GM19467 (cell line): Measurements from ENCODE around the gene FNDC3A.

Experiments
- ATAC-seq: cut with Tn5 transposase; IDR thresholded peaks from one replicate; pipeline ENCODE4 v1.9.1; 2021; ENCODE audit warnings: mild to moderate bottlenecking, moderate library complexity; ENCODE audit not compliant: unreplicated experiment

Gene FNDC3A, protein sequence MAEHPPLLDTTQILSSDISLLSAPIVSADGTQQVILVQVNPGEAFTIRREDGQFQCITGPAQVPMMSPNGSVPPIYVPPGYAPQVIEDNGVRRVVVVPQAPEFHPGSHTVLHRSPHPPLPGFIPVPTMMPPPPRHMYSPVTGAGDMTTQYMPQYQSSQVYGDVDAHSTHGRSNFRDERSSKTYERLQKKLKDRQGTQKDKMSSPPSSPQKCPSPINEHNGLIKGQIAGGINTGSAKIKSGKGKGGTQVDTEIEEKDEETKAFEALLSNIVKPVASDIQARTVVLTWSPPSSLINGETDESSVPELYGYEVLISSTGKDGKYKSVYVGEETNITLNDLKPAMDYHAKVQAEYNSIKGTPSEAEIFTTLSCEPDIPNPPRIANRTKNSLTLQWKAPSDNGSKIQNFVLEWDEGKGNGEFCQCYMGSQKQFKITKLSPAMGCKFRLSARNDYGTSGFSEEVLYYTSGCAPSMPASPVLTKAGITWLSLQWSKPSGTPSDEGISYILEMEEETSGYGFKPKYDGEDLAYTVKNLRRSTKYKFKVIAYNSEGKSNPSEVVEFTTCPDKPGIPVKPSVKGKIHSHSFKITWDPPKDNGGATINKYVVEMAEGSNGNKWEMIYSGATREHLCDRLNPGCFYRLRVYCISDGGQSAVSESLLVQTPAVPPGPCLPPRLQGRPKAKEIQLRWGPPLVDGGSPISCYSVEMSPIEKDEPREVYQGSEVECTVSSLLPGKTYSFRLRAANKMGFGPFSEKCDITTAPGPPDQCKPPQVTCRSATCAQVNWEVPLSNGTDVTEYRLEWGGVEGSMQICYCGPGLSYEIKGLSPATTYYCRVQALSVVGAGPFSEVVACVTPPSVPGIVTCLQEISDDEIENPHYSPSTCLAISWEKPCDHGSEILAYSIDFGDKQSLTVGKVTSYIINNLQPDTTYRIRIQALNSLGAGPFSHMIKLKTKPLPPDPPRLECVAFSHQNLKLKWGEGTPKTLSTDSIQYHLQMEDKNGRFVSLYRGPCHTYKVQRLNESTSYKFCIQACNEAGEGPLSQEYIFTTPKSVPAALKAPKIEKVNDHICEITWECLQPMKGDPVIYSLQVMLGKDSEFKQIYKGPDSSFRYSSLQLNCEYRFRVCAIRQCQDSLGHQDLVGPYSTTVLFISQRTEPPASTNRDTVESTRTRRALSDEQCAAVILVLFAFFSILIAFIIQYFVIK

DNA sequence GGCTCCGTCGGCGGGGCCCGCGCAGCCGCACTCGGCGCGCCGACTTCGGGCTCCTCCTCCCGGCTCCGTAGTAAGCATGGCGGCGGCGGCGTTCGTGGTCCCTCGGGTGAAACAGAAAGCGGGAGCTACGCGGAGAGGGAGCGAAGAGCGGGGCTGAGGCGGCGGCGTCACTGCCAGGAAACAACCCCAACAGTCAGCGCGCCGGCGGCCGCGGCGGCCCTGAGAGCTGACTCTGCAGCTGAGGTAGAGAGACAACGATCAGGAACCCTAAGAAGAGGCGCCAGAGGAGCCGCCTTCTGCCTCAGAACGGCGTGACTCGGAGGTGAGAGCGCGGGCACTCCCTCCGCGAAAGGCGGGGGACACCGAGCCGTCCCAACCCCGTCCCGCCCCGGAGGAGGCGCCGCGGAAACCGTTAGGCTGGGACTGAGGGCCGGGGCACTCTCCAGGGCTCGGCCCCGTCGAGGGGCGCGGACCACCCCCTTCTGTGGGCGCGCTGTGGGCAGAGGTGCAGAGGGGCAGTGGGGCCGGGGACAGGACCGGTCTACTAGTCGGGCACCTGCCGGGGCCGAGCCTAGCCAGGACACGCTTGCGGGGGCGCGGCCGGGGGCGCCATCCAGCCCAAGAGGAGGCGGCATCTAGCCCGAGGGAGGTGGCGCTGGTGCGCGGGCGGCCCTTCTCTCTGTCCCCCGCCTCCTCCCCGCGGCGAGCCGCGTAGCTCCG lies at the start of gene FNDC3A:
Gene FNDC3A, plus strand, starts transcription at position 57 of the 720 bp plus-strand sequence. CDS start 30,279 bp downstream, outside the sequence.
- ATAC-seq, result peak; percentile 52

DNA sequence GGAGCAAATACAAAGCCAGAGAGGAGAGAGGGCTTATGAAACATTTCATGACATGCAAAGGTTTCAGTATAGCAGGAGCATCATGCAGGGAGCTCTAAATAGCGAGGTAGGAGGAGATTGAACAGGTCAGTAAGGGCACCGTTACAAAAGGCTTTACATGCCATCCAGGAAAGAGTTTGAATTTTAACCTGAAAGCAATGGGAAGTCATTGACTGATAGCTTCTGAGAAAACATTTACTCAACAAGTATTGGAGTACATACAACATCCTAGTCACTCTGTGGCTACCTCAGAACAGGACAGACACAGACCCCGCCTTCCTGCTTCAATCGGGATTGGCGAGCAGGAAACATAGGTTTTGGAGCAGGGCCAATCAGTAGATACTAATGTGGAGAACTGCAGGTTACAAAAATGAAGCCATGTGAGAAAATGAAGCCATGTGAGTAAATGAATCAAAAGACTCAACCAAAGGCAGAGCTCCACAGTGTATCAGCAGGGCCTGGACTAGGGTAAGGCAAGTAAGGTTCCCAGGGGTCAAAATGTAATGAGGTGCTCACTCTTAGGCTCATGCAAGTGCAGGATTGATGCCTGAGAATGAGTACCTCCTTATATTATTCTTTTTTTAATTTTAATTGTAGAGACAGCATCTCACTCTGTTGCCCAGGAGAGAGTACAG lies 46.8 kb upstream of the FNDC3A start:
- no peak for ATAC-seq

DNA sequence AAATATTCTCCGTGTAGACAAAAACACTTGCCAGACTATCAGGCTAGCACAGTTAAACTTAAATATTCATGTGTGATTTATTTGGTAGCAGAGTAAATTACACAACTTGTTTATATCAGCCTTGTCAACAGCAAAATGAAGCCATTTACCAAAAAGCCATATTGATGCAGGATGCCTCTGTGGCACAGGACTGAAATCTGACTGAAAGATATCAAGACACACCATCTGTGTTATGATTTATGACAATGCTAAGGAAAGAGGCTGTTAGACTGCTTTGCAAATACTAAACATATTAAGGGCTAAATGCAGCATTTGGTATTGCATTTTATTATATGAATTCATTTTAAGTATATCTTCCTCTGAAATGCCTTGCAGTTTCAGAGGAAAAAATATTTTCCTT lies 44.8 kb upstream of the FNDC3A start:
- no peak for ATAC-seq

DNA sequence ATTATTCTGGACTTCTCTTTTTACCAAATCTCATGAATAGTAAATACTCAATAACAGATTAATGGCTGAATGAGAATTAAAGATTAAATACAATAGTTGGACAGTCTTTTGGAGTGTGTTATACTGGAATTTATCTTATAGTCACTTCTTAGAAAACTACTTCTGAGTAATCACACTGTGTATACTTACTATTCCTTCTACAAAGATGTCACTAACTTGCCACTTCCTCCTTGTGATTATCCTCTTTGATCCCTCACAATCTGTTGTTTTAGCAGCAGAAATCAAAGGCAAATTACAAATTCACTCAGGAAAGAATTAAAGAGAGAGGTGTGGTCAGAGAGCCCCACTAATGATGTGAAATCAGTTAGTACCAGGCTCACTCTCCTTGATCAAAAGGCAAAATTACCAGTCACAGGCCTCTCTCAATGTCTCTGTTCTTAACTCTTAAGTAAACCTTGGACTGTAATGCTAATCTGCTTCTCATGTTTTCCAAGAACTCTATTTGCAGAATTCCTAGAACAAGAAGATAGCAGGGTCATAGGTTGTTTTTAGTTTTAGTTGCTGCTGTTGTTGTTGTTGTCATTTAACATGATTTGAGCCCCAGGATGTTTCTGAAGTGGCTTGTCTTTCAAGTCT lies 37.3 kb upstream of the FNDC3A start:
- ATAC-seq, result no peak

DNA sequence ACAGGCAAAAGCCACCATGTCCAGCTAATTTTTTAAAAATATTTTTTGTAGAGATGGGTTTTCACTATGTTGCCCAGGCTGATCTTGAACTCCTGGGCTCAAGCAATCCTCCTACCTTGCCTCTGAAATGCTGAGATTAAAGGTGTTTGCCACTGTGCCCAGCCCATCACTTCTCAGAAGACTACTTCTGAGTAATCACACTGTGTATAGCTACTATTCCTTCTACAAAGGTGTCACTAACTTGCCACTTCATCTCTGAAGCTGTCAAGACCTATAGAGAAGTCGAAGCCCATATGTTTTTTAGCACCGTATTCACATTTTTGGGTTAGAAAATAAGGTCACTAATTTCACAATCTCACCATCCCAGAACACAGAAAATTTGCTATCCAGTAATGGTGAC lies 36.0 kb upstream of the FNDC3A start:
- ATAC-seq, result no peak

DNA sequence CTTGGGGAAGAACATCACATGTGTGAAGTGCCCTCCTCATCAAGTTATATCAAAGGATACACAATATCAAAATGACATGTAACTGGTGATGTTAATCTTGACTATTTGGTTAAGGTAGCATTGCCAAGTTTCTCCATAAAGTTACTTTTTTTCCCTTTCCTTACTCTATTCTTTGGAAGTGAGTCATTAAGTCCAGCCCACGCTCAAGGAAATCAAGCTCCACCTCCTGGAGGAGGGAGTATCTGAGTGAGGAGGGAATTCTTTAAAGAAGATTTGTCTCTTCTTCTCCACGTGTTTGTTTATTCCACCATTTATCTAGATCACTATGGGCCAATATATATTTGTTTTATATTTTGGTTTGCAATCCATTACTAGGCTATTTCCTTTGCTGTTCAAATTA lies 33.6 kb upstream of the FNDC3A start:
- ATAC-seq, result no peak

DNA sequence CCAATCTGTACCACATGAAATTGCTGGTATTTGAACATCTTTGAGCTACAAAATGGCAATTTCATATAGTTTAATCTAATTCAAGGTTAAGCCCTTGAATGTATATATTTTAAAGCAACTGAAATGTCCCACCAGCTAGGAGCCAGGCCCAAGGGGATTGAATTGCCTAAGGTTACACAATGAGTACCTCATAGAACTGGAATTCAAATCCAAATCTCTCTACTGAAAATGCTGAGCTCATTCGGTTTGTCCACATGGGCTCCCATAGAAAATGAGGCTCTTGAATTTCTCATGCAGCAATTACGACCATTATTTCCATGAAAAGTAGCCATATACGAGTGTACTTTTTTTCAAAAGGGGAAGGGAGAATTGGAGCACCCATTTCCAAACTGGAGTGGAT lies 31.5 kb upstream of the FNDC3A start:
- no peak for ATAC-seq

DNA sequence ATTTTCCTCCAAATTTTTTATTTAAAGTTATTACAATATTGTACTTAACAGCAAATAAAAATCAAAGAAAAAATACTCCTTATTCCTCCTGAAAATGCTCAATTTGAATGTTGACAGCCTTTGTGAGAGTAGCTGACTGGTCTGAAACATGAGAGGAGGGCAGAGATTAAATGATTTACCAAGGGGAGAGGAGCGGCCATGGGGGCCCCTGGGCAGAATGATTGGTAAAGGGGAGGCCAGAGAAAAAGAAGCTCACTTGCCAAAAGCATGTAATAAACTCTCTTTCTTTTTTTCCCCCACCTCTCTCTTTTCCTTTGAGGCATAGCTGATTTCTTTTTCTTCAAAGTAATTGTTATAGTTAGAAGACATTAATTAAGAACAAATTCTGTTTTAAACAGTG lies 30.1 kb upstream of the FNDC3A start:
- ATAC-seq, result no peak

DNA sequence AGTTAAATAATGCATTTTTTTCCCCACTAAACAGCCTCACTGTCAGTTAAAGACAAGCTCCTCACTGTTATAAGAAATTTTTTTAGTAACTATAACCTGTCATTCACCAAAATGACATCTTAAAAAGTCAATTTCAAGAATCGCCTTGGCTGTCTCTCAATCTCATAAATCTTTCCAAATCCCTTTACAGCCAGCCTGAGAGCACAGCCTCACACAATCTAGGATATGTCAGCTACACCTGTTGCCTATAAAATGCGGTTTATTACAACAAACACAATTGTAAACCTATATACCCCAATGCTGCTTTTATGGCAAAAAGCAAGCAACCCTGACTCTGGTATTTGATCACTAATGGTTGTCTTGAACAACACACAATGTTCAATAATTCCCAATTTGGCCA lies 29.5 kb upstream of the FNDC3A start:
- ATAC-seq, result no peak

DNA sequence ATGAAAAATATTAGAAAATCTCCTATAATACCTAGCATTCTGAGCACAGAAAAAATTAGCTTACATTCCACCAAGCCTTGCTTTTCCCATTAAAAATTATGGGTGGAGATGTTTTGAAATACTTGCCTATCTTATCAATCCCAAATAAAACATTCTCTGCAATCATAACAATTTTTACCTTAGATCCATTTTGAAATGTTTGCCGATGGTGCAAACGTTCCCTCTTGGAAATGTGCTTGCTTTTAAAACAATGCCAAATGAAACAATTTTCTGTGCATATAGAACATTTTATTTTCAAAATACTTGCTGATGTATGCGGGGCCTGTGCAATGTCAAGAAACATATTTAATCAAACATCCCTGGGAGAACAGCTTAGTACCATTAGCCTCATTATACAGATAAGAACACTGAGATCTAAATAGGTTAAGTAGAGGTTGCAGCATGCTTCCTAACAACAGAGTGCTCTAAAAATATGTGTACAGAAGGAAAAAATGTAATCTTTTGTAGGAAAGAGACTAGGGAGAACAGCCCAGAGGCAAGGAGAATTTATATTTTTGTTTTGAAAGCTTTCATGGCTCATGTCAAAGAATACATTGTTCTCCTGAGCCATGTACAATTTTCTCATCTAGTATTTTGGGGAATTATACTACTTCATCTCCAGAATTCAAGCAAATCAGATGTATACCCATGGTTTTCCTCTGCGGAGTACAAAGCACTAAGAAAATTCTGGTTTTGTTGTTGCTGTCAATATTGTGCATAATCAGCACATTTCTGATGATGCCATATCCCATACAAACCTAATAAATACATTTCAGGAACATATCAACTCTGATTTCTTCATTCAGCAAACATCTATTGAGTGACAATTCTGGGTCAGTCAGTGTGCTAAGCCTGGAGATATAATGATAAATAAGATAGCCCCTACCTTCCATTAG lies 25.9 kb upstream of the FNDC3A start:
- ATAC-seq, result no peak

DNA sequence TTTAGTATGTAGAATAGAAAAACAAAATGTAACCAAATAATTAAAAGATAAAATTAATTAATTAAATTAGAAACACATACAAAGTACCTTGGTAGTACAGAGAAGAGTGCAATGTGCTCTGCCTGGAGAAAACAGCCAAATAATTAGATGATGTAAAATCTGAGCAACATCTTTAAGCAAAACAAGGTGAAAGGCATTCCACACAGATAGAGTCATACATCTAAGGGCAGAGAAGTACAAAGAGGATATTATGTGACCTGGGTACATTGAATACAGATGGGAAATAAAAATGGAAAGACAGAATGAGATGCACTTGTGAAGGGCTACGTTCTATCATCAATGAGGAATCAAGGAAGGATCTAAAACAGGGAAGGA lies 25.2 kb upstream of the FNDC3A start:
- no peak for ATAC-seq

DNA sequence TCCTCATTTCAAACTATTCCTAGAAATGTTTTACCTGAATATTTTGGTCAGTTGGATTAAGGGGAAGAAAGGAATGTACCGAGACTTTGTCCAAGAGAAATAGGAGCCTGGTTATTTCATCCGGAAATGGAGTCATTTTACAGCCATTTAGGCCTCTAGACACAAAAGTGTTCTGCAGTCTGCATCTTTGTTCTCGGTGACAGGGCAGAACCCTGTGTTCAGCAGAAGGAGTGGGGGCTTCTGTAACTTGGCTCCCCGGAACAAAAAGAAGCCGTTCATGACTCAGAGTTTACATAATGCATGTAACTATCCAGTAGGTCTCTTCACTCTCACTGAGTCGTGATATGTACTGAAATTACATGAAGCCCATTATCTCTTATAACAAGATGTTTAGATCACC lies 21.6 kb upstream of the FNDC3A start:
- ATAC-seq, result no peak

DNA sequence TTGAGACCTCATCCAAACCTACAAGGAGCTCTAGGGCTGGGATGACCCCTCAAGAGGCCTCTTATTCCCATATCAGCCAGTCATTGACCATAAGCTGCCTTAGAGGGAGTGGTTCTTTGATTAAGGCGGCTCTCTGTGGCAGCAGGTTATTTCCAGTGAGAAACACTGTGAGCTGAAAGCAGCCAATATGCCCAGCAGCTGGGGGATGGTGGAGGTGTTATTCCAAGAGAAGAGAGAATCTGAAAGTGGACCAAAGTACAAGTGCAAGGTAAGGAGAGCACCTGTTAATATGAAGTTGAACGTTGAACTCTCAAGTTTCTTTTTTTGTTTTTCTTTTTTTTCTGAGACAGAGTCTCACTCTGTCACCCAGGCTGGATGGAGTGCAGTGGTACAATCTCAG lies 20.2 kb upstream of the FNDC3A start:
- no peak for ATAC-seq

DNA sequence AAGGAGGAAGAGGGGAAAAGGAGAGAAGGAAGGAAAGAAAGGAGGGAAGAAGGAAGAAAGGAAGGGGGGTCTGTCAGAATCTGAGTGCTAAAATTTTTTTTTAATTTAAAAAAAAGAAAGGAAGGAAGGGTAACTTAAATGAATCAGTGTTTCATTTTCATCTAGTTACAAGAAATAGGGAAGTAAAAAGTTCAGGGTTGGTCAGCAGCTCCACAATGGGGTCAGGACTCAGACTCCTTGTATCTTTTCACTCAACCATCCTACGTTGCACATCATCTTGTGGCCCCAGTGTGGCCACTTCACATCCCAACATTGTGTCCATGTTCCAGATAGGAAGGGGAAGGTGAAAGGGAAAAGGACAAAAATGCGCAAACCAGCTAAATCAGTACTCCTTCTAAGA lies 14.3 kb upstream of the FNDC3A start:
- no peak for ATAC-seq

DNA sequence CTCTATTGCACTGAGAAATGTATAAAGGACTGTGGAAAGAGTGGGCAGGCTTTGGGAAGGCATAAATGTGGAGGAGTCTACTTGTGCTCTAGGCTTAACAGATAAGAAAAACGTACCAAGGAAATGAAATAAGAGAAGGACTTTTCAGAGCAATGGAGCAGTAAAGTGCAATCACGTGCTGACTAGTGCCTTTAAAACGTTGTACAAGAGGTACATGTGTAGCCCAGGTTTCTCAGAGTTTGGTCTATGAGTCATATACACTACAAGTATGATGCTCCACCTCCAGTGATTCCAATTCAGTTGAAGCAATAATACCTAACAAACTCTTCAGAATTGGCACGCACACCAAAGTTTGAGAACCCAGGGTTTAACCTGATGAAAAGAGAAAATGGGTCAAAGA lies 13.4 kb upstream of the FNDC3A start:
- no peak for ATAC-seq

DNA sequence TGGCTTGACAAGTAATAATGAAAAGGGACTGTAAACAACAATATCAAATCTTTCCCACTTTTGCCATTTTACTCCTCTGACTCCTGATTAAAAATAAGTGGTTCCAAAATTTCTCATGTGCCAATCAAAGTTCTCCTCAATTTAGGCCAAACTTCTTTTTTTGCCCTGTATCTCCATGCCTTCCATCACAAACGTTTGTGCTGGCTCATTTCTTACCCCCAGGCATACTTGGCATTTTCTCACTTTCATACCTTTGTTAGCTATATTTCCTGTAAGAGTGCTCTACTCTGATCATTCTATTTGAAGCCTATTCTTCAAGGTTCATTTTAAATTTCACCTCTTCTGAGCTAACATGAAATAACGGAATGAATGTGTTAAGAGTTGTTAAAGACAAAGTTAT lies 10.0 kb upstream of the FNDC3A start:
- ATAC-seq, result no peak

DNA sequence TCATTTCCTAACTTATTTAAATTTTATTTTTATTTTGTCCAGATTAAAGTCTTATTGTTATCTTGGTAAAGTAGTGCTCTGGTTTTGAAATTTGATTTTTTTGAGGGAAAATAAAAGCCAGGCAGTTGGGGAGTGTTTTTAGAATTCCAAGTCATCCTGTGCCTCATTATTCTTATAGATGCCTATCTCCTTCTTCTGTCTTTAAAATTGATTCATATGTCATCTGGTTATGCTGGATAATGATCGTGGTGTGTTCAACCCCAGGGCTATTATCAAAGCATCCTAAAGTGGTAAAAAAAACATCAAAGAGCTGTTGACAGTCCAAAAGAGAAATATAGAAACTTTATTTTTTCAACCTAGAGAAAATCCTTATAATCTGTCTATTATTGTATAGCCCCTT lies 6.0 kb upstream of the FNDC3A start:
- no peak for ATAC-seq

DNA sequence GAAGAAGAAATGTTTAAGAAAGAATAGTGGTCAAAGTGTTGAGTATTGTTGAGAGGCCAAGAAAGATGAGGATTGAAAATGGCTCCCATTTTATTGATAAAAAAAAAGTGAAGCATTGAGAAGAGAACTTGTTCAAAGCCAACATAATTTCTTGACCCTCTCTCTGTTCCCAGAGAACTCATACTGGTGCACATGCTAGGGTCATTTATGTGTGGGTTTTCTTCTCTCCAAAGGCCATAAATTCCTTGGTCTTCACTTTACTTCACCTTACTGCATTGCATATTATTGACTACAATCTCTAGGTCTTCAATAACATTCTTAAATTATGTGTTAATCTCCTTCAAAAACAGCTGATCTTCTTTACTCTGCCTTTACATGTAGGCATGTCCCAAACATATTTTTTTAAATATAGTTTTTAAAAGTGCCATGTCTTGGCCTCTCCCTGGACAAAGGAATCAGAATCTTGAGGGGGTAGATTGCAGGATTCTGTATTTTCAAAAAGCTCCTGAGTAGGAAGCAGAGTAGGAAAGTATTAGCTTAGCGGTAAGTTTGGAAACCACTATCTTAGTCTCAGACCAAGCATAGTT lies 1.8 kb upstream of the FNDC3A start:
- ATAC-seq, result no peak
